Epithelial cell of prostate (primary cell): ENCODE measurements around the gene CLDN9.
A peak's percentile ranks its signal among the peaks of the same experiment; 100 is the strongest.

Experiments used
- DNase-seq: peaks from one replicate; pipeline ENCODE4 v3.0.0-alpha.2; 2011; ENCODE audit warnings: low read depth, low spot score
- H3K27ac ChIP-seq: fragments of 450-650 bp; 2 replicates; pipeline ENCODE4 v1.5.1; 2017; ENCODE audit warnings: mild to moderate bottlenecking

The CLDN9 gene

DNA sequence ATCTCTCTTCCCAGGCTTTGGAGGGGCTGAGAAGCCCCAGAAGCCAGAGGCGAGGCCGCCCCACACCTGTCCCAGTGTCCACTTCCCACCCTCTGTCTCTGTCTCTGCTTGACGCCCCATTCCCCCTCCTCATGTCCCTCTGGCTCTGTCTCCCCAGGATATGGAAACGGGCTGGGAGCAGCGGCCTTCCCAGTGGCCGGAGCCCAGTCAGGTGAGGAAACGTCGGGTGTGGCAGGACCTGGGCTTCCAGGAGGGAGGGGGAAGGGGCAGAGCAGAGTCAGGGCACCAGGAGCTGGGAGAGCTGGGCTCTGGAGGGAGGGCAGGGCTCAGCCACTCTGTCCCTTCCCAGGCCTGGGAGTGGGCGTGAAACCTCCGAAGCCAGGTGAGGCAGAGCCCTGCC, 21.8 kb upstream of the CLDN9 start:
- no peak overlapping the region for H3K27ac ChIP-seq
- DNase-seq: no peak

DNA sequence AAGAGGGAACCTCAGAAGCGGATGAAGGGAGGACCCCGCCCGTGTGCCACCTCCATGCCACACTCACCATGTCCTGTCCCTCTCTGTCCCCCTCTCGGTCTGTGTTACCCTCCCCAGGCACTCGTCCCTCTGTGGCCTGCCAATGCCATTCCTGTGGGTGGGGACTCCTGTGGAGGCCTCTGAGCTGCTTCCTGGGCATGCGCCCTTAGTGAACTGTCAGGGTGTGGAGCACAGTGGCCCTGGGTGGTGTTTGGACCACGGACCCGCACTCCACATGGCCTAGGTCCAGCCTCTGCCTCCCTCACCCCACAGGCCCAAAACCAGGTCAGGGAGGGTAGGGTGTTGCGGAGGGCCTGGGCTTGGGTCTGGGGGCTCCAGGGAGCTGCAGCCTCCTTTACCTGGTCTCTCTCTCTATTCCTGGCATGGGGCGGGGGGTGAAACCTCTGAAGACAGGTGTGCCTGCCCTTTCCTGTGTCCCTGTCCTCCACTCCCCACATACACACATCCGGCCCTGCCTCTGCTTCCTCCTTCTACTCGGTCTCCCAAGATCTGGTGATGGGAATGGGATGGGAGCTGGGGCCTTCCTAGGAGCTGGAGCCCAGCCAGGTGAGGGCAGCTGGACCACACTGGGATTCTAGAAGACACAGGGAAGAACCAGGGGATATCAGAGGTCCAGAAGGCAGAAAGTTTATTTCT, 21.0 kb upstream of the CLDN9 start:
- no peak for DNase-seq

DNA sequence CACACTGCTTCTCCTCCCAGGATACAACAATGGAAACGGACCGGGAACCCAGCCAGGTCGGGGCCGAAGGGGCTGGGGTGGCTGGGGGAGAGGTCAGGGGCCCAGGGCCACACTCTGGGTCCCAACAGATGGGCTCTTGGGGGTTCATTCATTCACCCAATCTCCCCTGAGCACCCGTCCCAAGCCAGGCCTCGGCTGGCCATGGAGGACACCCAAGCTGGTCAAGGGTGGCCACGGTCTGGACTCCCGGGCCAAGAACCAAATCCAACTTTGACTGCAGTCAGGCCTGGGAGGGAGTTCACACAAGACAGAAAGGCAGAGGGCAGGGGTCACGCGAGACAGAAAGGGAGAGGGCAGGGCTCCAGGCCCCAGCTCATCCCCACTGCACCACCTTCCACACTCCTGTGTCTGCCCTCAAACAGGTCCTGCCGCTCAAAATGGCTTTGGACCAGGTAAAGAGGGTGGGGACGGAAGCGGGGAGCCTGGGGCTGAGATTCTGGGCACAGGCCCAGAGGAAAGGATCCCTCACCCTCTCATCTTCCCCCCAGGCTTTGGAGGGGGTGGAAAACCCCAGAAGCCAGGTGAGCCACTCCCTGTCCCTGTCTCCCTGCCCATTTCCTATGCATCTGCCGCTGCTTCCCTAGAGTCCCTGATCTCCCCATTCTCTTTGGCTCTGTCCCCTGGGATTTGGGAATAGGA, 20.2 kb upstream of the CLDN9 start:
- DNase-seq: no peak

More for the DNA sequence above, 21.0 kb upstream of the CLDN9 start:
- H3K27ac ChIP-seq: no peak overlapping the region

DNA sequence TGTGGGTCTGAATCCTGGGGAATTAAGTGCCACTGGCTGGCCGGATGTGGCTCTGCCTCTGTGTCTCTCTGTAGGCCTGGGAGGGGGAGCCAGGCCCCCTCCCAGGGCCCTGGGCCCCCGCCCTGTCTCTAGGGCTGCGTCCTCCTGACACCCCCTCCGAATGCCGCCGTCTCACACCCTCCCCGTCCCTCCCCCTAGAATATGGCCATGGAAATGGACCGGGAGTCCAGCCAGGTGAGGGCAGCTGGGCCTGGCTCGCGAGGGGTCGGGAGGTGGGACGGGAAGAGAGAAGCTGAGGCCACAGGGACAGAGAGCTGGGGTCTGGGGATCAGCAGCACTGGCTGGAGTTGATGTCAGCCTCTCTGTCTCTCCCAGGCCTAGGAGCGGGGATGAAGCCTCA, 16.4 kb upstream of the CLDN9 start:
- no peak overlapping the region for H3K27ac ChIP-seq
- no peak for DNase-seq

More for the DNA sequence above, 20.2 kb upstream of the CLDN9 start:
- H3K27ac ChIP-seq: peak overlapping the region; percentile 17

DNA sequence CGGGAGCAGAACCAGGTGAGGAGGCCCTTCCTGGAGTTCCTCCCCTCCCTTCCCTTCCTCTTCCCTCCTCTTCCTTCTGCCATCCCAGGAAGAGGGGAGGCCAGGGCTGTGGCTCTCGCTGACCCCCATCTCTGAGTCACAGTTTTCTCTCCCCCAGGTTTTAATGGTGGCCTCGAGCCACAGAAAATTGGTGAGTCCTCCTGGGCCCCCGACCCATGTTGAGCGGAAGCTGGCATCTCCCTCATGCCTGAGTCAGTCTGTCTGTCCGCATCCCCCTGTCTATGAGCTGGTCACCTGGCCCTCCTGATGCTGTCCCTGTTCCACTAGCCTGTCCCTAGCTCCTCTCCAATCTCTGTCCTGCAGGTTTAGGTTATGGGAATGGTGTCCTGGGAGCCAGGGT, 12.8 kb upstream of the CLDN9 start:
- no peak overlapping the region for H3K27ac ChIP-seq

GRCh38 chr16:3000540-3000939, 12.2 kb upstream of the CLDN9 start:
- no peak overlapping the region for H3K27ac ChIP-seq

More for the DNA sequence above, 12.8 kb upstream of the CLDN9 start:
- DNase-seq: no peak

GRCh38 chr16:3001316-3001715, 11.4 kb upstream of the CLDN9 start:
- no peak for DNase-seq
- H3K27ac ChIP-seq: no peak overlapping the region

More at GRCh38 chr16:3000540-3000939, 12.2 kb upstream of the CLDN9 start:
- no peak for DNase-seq

DNA sequence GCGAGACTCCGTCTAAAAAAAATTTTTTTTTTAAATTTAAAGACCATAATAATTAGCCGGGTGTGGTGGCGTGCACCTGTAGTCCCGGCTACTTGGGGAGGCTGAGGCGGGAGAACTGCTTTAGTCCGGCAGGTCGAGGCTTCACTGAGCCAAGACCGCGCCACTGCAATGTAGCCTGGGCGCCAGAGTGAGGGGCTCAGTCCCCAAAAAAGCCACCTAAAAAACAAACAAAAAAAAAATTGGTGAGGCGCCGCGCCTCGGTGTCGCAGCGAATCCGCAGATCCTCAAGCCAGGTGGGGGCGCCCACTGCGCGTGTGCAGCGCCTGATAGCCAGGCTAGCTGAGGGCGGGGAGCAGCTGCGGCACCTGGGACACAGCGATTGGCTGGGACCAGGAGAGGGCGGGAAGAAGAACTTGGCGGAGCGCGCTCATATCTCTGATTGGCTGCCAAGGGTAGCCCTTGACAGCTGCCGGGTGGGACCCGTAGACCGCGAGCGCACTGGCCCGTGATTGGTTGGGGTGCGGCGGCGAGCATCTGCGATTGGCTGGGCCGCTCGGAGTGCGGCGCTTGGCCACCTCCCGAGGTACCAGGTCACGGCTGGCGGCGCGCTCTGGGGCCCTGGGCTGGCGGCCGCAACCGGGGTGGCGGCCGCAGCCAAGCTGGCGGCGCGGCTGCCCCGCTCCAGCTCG, 9.0 kb upstream of the CLDN9 start:
- H3K27ac ChIP-seq: no peak overlapping the region
- DNase-seq: peak; percentile 97

DNA sequence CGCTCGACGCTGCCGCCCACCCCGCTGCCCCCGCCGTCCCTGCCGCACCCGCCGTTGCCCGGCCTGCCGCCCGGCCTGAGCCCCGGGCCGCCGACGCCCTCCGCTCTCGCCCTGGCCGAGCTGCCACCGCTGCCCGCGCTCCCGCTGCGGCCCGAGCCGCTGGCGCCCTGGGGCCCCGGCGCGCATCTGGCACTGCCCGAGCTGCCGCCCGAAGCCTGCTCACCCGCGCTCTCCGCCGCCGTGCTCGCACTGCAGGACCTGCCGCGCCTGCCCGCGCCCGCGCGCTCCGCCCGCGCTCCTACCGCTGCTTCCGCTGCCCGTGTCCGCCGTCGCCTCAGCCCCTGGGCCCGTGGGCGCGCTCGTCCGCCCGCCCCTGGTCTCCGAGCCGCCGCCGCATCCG, 8.4 kb upstream of the CLDN9 start:
- H3K27ac ChIP-seq: no peak overlapping the region
- no peak for DNase-seq

DNA sequence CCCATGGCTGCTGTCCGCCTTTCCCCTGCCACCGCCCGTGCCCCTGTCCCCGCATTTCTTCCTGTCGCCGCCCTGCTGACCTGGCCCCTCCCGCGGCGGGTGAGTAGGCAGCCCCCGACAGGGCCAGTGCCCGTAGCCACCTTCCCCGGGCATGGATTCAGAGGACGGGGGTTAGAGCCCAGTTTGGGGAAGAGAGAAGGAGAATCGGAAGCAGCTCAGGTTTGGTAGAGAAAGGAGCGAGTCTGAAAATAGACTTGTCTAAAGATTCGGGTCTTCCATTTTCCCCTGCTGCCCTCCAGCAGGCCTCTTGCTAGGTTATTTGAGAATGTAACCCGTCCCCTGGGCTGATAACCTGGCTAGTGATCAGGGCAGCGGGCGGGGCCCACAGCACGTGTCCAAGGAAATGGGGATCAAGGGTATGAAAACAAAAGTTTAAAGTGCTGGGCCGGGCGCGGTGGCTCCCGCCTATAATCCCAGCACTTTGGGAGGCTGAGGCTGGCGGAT, 7.9 kb upstream of the CLDN9 start:
- no peak for DNase-seq
- no peak overlapping the region for H3K27ac ChIP-seq

GRCh38 chr16:3007059-3007956, 5.4 kb upstream of the CLDN9 start:
- no peak overlapping the region for H3K27ac ChIP-seq
- no peak for DNase-seq

DNA sequence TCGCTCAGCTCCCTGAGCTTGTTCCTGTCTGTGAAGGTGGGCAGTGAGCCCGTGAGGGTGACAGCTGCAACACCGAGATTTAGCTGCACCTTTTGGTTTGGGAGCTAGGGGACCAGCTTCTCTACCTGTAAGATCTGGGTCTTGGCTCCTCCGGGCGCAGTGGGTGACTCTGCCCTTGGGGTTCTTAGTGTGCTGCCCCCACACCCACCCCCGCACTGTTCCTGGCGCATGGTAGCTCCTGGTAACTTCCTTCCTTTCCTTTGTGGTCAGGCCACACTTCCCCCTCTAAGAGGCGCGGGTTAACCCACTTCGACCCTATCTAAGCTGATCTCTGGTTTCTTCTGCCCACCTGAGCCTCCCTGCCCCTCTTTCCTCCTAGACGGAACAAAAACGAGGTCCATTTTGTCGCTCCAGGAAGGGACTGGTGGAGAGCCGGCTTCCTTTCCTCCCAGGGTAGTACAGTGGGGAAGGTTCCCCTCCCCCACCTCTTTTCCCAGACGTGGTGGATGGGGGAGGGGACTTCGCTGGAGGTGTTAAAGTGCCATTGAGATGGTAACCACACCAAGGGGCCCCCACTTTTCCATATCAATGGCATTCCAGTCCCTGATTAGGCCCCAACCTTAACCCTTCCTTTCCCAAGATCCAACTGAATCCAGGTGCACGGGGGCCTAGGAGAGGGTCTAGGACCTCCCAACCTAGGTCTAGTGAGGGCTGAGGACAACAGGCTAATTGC, 4.6 kb upstream of the CLDN9 start:
- no peak overlapping the region for H3K27ac ChIP-seq
- DNase-seq: no peak

DNA sequence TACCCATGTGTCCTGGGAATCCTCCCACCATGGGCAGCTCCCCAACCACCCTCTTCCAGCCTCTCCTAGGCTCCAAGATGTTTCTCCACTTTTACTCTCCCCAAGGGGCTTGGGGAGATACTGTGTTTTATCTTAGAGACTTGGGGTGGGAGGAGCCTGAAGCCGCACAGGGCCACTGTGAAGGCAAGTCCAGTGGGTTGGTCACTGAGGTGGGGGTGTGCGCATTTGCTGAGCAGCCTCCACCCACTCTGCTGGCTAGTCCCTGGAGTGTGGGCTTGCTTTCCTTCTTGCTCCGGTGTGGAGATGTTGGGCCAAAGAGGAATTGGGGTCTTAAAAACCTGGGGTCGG, 4.1 kb upstream of the CLDN9 start:
- H3K27ac ChIP-seq: no peak overlapping the region

GRCh38 chr16:3009568-3010390, 2.9 kb upstream of the CLDN9 start:
- H3K27ac ChIP-seq: peak overlapping the region; percentile 11
- DNase-seq: no peak

More for the DNA sequence above, 4.1 kb upstream of the CLDN9 start:
- DNase-seq: no peak

DNA sequence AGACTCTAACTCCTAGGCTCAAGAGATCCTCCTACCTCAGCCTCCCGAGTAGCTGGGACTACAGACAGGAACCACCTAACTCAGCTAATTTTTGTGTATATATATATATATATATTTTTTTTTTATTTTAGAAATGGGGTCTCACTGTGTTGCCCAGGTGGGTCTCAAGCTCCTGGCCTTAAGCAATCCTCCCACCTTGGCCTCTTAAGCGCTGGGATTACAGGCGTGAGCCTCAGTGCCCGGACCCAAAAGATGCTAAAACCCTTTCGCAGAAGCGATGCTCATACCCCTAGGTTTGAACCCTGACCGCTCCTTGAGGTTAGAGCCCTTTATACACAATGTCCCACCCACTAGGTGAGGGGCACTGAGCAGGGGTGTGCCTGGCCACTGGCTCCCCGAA, 2.2 kb upstream of the CLDN9 start:
- no peak for DNase-seq
- no peak overlapping the region for H3K27ac ChIP-seq

- no peak overlapping the region for H3K27ac ChIP-seq
- DNase-seq: no peak
These were observed 477 bp upstream of the CLDN9 start for GRCh38 chr16:3012246-3012645.

- no peak for DNase-seq
- H3K27ac ChIP-seq: no peak overlapping the region
These were observed 798 bp downstream of the CLDN9 start for GRCh38 chr16:3013491-3013951.

DNA sequence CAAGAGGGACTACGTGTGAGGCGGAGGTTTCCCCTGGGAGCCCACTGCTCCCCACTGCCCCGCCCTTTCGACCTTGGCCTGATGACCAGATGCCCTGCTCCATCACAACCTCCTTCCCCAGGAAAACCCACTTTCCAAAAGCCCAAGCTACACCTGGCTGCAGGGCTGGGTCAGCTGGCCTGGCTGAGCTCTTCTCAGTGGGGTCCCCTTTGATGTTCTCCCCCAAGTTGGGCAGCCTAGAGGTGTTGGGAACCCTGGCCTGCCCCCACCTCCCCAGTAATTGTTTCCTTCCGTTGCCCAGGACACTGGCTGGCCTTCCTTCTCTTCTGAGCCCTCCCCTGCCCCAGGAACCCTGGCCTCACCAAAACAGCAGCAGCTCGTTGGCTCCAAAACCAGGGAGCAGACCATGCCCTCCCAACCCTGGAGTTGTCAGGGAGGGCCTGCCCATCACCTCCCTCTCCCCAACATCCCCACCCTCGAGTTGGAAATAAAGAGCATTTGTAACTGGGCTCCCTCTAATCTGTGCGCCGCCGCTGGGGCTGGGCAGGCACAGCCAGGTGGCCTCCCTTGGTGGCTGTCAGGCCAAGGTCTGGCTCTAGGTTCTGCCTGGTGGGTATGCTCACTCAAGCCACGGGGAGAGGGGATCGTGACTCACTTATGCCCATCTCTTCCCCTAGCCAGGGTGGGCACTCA, 1.4 kb downstream of the CLDN9 start:
- no peak for DNase-seq
- no peak overlapping the region for H3K27ac ChIP-seq
